ENCODE results near the gene CPT1B.

CPT1B gene

DNA sequence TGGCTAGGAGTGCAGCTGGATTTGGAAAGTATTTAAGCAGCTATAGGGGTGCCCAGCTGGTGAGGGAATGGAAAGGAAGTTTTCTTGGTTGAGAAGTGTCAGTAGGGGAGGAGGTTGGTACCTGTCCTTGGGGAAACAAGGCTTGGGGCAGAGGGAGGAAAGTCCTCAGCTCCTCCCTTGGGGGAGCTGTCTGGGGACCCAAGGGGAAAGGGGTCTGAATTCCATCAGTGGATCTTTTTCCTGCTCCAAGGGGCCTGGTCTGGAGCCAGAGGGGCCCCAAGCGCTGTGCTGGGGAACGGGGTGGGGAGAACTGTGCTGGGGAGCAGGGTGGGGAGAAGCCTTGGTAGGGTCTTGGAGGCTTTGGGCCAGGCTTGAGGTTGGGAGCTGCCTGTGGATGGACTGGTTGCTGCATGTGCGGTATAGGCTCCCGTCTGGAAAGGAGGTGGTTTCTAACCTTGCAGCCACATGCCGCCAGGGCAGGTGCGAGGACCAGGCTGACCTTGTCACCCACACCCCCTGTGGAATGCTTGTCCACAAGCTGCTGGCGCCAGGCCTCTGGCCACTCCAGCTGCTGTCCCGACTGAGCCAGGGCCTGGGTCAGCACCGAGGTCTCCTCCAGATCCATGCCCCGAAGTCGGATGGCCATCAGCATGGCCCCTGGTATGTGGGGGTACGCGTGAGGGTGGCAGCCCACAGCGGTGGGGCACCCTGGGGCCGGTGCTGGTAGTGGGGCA, 49.4 kb downstream of the CPT1B start:
- Histone ChIP-seq H3K27ac (ENCODE audit: low read depth, low read length) (peak overlapping the region; percentile 81), H3K9me3 (ENCODE audit: control insufficient read depth in 1 of 2, low read length in 2 of 2) (no peaks in the 10 kb centered on the region), H3K27me3 (ENCODE audit: control insufficient read depth in 1 of 2, insufficient read depth in 2 of 2, low read length in 2 of 2) (no peaks in the 10 kb centered on the region), H3K36me3 (ENCODE audit: control insufficient read depth in 1 of 2, insufficient read depth in 2 of 2, low read length in 2 of 2) (no peaks in the 10 kb centered on the region), H3K4me1 (ENCODE audit: control insufficient read depth in 1 of 2, insufficient read depth in 2 of 2, low read length in 2 of 2) (peaks cover 40 to 49% of the 10 kb centered on the region in 2 donors), H3K4me3 (ENCODE audit: low read depth in 1 of 2, low read length in 2 of 2) (peak overlapping the region; percentile 66 to 85), H3K9ac (ENCODE audit: low read depth in 1 of 2, low read length in 2 of 2) (peak overlapping the region; percentile 78 to 98)

DNA sequence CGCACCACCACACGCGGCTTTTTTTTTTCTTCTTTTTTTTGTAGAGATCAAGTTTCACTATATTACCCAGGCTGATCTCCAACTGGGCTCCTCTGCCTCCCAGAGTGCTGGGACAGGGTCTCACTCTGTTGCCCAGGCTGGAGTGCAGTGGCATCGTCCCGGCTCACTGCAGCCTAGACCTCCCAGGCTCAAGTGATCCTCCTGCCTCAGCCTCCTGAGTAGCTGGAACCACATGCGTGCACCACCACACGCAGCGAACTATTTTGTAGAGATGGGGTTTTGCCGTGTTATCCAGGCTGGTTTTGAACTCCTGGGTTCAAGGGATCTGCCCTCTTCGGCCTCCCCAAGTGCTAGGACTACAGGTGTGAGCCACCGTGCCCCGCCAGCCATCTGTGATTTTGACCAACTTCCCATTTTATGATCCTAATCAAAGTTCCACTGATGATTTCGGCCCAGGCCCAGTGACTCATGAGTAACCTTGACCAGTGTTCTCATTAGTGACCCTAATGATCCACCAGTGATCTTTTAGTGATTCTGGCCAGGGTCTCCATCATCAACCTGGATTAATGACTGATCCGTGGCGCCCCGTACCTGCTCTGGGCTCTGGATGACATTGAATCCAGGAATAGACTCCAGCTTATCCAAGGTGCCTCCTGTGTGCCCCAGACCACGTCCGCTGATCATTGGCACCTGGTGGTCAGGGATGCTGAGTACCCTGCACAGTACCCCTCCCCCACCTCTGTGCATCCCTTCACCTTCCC, 50.1 kb downstream of the CPT1B start:
- Histone ChIP-seq H3K4me1 (ENCODE audit: control insufficient read depth in 1 of 2, insufficient read depth in 2 of 2, low read length in 2 of 2) (peaks cover 48 to 52% of the 10 kb centered on the region in 2 donors), H3K27me3 (ENCODE audit: control insufficient read depth in 1 of 2, insufficient read depth in 2 of 2, low read length in 2 of 2) (no peaks in the 10 kb centered on the region), H3K4me3 (ENCODE audit: low read depth in 1 of 2, low read length in 2 of 2) (peak overlapping the region; percentile 2 to 85), H3K36me3 (ENCODE audit: control insufficient read depth in 1 of 2, insufficient read depth in 2 of 2, low read length in 2 of 2) (peaks cover 6 to 7% of the 10 kb centered on the region in 2 donors), H3K9me3 (ENCODE audit: control insufficient read depth in 1 of 2, low read length in 2 of 2) (no peaks in the 10 kb centered on the region), H3K9ac (ENCODE audit: low read depth in 1 of 2, low read length in 2 of 2) (peak overlapping the region in 1 of 2 donors; percentile 16), H3K27ac (ENCODE audit: low read depth, low read length) (no peak overlapping the region)

DNA sequence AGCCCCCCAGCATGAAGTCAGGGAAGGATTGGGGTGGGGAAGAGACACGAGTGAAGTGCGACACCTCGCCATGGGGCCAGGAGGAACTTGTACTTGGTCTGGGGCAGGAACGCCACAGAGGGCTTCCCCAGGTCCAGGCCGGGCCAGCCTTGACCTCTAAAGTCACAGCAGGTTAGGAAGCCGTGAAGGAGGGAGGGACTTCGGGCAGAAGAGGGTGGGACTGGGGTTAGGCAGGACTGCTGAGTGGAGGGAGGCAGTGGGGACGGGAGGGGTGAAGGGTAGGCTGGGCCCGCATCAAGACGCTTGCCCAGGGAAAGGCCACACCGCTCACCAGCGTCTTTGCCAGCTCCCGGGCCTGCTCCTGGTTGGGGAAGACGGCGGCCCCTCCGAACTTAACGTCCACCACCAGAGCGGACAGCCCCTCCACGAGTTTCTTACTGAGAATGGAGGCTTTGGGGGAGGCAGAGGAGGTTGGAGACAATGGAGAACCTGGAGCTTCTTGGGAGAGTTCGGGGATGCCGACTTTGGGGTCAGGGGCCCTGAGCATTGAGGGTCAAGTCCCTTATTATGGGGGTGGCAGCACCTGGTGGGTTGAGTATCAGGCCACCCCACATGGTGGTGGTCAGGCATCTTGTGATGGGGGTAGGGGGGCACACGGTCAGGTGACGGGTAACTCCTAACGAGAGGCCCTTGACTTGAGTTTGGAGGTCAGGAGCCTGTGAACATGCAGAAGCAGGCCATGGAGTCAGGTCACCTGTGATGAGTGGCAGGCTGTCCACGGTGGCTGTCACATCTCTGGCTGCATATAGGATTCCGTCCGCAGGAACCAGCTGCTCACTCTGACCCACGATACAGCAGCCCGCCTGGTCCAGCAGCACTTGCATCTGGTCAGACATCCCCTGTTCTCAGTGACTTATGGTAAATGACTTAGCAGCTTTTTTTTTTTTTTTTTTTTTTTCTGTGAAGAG, 51.1 kb downstream of the CPT1B start:
- peak overlapping the region; percentile 72 for H3K9ac ChIP-seq (ENCODE audit: low read depth in 1 of 2, low read length in 2 of 2)
- peaks cover 8 to 17% of the 10 kb centered on the region in 2 donors for H3K36me3 ChIP-seq (ENCODE audit: control insufficient read depth in 1 of 2, insufficient read depth in 2 of 2, low read length in 2 of 2)
- H3K27ac ChIP-seq (ENCODE audit: low read depth, low read length), result peak overlapping the region; percentile 96
- no peaks in the 10 kb centered on the region for H3K27me3 ChIP-seq (ENCODE audit: control insufficient read depth in 1 of 2, insufficient read depth in 2 of 2, low read length in 2 of 2)
- H3K4me3 ChIP-seq (ENCODE audit: low read depth in 1 of 2, low read length in 2 of 2), result peak overlapping the region; percentile 62 to 77
- H3K9me3 ChIP-seq (ENCODE audit: control insufficient read depth in 1 of 2, low read length in 2 of 2), result no peaks in the 10 kb centered on the region
- peaks cover 44 to 60% of the 10 kb centered on the region in 2 donors for H3K4me1 ChIP-seq (ENCODE audit: control insufficient read depth in 1 of 2, insufficient read depth in 2 of 2, low read length in 2 of 2)

DNA sequence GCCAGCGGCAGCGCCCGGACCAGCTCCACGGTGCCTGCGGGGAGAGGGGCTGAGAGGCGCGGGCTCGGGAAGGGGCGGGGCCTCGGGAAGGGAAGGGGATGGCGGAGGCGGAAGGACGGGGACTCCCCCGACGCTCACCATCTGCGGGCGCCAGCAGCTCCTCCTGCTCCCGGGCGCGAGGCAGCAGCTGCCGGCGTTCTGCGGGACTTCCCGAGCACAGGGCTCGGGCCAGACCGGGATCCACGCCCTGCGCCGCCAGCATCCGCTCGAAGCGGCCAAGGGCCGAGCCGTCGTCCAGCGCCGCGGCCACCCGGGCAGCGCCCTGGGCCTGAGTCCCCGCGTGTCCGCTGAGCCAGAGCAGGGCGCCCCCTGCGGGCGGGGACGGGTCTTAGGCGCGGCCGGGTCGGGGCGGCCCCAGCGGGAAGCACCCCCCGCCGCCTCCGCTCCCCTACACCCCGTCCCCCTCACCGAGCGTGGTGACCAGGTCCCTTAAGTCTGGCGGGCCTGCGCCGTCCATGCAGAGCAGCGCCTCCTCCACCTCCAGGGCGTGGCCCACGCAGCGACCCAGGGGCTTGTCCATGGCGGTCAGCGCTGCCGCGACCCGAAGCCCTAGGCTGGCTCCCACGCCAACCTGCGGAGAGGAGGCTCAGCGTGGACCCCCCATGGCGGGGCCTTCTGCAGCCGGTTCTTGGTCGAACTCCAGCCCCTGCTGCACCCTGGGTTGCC, 52.0 kb downstream of the CPT1B start:
- Histone ChIP-seq H3K4me1 (ENCODE audit: control insufficient read depth in 1 of 2, insufficient read depth in 2 of 2, low read length in 2 of 2) (peaks cover 44 to 60% of the 10 kb centered on the region in 2 donors), H3K4me3 (ENCODE audit: low read depth in 1 of 2, low read length in 2 of 2) (peak overlapping the region; percentile 62 to 77), H3K27me3 (ENCODE audit: control insufficient read depth in 1 of 2, insufficient read depth in 2 of 2, low read length in 2 of 2) (no peaks in the 10 kb centered on the region), H3K27ac (ENCODE audit: low read depth, low read length) (peak overlapping the region; percentile 96), H3K9ac (ENCODE audit: low read depth in 1 of 2, low read length in 2 of 2) (peak overlapping the region; percentile 72), H3K36me3 (ENCODE audit: control insufficient read depth in 1 of 2, insufficient read depth in 2 of 2, low read length in 2 of 2) (peaks cover 12 to 25% of the 10 kb centered on the region in 2 donors), H3K9me3 (ENCODE audit: control insufficient read depth in 1 of 2, low read length in 2 of 2) (no peaks in the 10 kb centered on the region)

DNA sequence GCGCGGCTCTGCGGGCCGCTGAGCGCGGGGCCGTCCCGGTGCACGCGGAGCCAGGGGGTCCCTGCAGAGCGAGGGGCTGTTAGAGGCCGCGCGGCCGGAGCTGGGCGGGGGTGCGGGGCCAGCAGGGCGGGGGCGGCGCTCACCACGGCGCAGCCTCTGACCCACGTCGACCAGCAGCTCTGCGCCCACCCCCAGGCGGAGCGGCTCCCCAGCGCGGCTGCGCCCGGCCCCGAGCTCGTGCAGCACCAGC, 52.4 kb downstream of the CPT1B start:
- Histone ChIP-seq H3K4me3 (ENCODE audit: low read depth in 1 of 2, low read length in 2 of 2) (peak overlapping the region; percentile 62 to 77), H3K4me1 (ENCODE audit: control insufficient read depth in 1 of 2, insufficient read depth in 2 of 2, low read length in 2 of 2) (peaks cover 44 to 60% of the 10 kb centered on the region in 2 donors), H3K36me3 (ENCODE audit: control insufficient read depth in 1 of 2, insufficient read depth in 2 of 2, low read length in 2 of 2) (peaks cover 12 to 30% of the 10 kb centered on the region in 2 donors), H3K9me3 (ENCODE audit: control insufficient read depth in 1 of 2, low read length in 2 of 2) (no peaks in the 10 kb centered on the region), H3K27ac (ENCODE audit: low read depth, low read length) (peak overlapping the region; percentile 96), H3K9ac (ENCODE audit: low read depth in 1 of 2, low read length in 2 of 2) (peak overlapping the region; percentile 72), H3K27me3 (ENCODE audit: control insufficient read depth in 1 of 2, insufficient read depth in 2 of 2, low read length in 2 of 2) (no peaks in the 10 kb centered on the region)

DNA sequence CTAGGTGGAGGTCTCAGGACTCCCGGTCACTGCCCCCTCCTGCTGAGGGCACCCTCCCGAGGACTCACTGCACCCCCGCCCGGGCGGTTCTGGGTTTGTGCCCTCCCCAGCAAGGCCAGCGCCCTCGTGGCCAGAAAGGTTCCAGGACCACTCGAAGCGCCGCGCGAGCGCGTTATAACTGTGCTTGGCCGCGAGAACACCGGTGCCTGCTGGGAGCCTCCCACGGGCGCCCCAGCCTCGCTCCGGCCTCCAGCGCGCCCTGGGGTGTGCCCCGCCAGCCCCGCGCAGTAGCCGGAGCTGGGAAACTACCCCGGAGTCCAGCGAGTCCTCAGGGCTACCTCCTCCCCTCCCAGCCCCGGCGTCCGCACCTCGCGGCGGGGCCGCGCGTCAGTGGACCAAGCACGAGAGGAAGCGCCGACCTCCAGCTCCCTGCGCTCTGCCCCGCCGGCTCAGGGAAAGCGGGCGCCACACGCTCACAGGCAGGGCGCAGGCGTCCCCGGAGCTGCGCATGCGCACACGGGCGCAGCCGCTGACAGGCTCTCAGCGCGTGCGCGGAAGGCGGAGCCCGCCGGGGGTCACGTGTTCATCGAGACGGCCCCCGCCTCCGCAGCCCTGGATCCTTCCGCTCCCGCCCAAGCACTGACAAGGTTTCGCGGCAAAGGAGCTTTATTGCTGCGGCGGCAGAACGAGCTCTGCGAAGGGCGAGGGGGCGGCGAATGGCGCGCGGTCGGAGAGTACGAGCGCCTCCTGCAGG, 52.9 kb downstream of the CPT1B start, which contains the start of gene SCO2:
SCO2 (minus strand) TSS at position 495 of the 754 bp plus-strand sequence. CDS start 1,187 bp downstream, outside the sequence.
- peak within 1 kb of the TSS; percentile 72 for H3K9ac ChIP-seq (ENCODE audit: low read depth in 1 of 2, low read length in 2 of 2)
- peak within 1 kb of the TSS; percentile 96 for H3K27ac ChIP-seq (ENCODE audit: low read depth, low read length)
- no peaks in the 10 kb centered on the region for H3K27me3 ChIP-seq (ENCODE audit: control insufficient read depth in 1 of 2, insufficient read depth in 2 of 2, low read length in 2 of 2)
- peak within 1 kb of the TSS; percentile 62 to 77 for H3K4me3 ChIP-seq (ENCODE audit: low read depth in 1 of 2, low read length in 2 of 2)
- peaks cover 44 to 60% of the 10 kb centered on the region in 2 donors for H3K4me1 ChIP-seq (ENCODE audit: control insufficient read depth in 1 of 2, insufficient read depth in 2 of 2, low read length in 2 of 2)
- no peaks in the 10 kb centered on the region for H3K9me3 ChIP-seq (ENCODE audit: control insufficient read depth in 1 of 2, low read length in 2 of 2)
- H3K36me3 ChIP-seq (ENCODE audit: control insufficient read depth in 1 of 2, insufficient read depth in 2 of 2, low read length in 2 of 2), result peaks cover 12 to 31% of the 10 kb centered on the region in 2 donors

DNA sequence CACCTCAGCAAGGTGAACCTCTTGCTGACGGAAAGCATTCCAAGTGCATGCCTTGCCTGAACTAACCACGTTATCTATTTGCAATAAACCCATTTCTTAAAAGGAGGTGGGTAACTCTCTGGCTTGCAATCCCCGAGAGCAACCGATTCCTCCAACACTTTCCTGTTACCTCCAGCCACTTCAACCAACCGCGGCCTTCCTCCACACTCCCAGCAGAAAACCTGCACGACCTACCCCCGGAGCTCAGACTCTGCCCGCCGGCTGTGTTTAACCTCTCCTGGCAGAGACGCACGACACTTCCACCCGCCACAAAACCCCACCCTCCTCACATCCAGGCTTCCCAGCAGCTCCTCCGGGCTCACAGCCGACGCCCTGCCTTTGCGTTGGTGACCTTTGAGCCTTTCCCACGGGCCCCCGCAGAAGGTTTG, 53.5 kb downstream of the CPT1B start:
- Histone ChIP-seq H3K36me3 (ENCODE audit: control insufficient read depth in 1 of 2, insufficient read depth in 2 of 2, low read length in 2 of 2) (peaks cover 12 to 31% of the 10 kb centered on the region in 2 donors), H3K9ac (ENCODE audit: low read depth in 1 of 2, low read length in 2 of 2) (peak overlapping the region; percentile 72), H3K4me3 (ENCODE audit: low read depth in 1 of 2, low read length in 2 of 2) (peak overlapping the region; percentile 62 to 77), H3K9me3 (ENCODE audit: control insufficient read depth in 1 of 2, low read length in 2 of 2) (no peaks in the 10 kb centered on the region), H3K4me1 (ENCODE audit: control insufficient read depth in 1 of 2, insufficient read depth in 2 of 2, low read length in 2 of 2) (peaks cover 44 to 60% of the 10 kb centered on the region in 2 donors), H3K27ac (ENCODE audit: low read depth, low read length) (peak overlapping the region; percentile 96), H3K27me3 (ENCODE audit: control insufficient read depth in 1 of 2, insufficient read depth in 2 of 2, low read length in 2 of 2) (no peaks in the 10 kb centered on the region)

DNA sequence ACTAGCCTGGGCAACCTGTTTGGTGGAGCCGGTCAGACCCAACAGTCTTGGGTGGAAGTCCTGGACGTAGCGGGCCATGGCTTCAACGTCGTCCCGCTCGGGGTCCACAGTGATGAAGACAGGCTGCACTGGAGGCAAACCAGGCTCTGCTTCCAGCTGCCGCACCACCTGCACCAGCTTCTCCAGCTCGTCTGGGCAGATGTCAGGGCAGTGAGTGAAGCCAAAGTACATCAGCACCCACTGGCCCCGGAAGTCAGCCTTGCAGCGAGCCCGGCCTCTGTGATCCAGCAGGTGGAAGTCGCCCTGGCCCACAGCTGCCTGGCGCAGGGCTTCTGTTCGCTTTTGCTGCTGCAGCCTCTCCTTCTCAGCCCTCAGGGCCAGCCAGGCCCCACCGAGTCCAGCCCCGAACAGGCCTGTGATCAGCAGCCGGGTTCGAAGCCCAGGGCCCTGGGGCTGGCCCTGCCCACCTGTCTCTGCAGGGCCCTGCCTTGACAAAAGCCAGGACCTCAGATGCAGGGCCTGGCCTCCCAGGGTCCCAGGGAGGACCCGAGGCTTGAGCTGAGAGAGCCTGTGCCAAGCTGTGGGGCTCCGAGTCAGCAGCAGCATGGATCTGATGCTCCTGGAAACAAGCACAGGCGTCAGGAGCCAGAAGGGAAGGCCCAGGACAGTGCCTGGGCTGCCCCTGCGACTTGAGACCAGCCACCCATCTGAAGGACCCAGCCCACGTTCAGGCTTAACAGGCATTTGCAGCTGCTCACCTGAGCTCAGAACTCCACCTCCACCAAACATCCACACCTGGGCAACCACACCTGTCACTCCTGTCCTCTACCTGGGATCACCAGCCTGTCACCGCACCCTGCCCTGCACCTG, 54.2 kb downstream of the CPT1B start:
- H3K27ac ChIP-seq (ENCODE audit: low read depth, low read length), result no peak overlapping the region
- H3K4me3 ChIP-seq (ENCODE audit: low read depth in 1 of 2, low read length in 2 of 2), result peak overlapping the region; percentile 62 to 77
- no peaks in the 10 kb centered on the region for H3K9me3 ChIP-seq (ENCODE audit: control insufficient read depth in 1 of 2, low read length in 2 of 2)
- peaks cover 17 to 37% of the 10 kb centered on the region in 2 donors for H3K36me3 ChIP-seq (ENCODE audit: control insufficient read depth in 1 of 2, insufficient read depth in 2 of 2, low read length in 2 of 2)
- H3K9ac ChIP-seq (ENCODE audit: low read depth in 1 of 2, low read length in 2 of 2), result peak overlapping the region; percentile 72
- no peaks in the 10 kb centered on the region for H3K27me3 ChIP-seq (ENCODE audit: control insufficient read depth in 1 of 2, insufficient read depth in 2 of 2, low read length in 2 of 2)
- H3K4me1 ChIP-seq (ENCODE audit: control insufficient read depth in 1 of 2, insufficient read depth in 2 of 2, low read length in 2 of 2), result peaks cover 40 to 53% of the 10 kb centered on the region in 2 donors

Measured in duodenal mucosa (tissue), 2 donors.